AG04449 (cell line): ENCODE measurements around the gene ATP2B3.

Source experiments
- CTCF ChIA-PET: fragments of 350-600 bp; formaldehyde crosslinking; extraction: SDS; loops from one replicate; lab custom pipeline; 2021; ENCODE audit warnings: antibody characterized with exemption; lab: Yijun Ruan, JAX
- POLR2A ChIA-PET: fragments of 400-600, 350-600 bp; formaldehyde crosslinking; extraction: SDS; loops from one replicate; lab custom pipeline; 2020; ENCODE audit warnings: antibody characterized with exemption, inconsistent platforms; lab: Yijun Ruan, JAX
- DNase-seq: peaks from one replicate; pipeline ENCODE4 v3.0.0-alpha.2; 2010; ENCODE audit warnings: low read depth, low spot score
- H3K4me3 ChIP-seq: 2 replicates; pipeline ENCODE4 v1.5.1; 2011; ENCODE audit warnings: low read depth, mild to moderate bottlenecking, control low read depth, low read length
- TF ChIP-seq, protein P1 (sequence below): IDR thresholded peaks from one replicate; pipeline ENCODE4 v1.5.1; 2011; ENCODE audit warnings: mild to moderate bottlenecking, moderate library complexity, low read length, control low read depth, inconsistent platforms; ENCODE audit not compliant: insufficient read depth; ENCODE audit errors: missing control alignments

The ATP2B3 gene

DNA sequence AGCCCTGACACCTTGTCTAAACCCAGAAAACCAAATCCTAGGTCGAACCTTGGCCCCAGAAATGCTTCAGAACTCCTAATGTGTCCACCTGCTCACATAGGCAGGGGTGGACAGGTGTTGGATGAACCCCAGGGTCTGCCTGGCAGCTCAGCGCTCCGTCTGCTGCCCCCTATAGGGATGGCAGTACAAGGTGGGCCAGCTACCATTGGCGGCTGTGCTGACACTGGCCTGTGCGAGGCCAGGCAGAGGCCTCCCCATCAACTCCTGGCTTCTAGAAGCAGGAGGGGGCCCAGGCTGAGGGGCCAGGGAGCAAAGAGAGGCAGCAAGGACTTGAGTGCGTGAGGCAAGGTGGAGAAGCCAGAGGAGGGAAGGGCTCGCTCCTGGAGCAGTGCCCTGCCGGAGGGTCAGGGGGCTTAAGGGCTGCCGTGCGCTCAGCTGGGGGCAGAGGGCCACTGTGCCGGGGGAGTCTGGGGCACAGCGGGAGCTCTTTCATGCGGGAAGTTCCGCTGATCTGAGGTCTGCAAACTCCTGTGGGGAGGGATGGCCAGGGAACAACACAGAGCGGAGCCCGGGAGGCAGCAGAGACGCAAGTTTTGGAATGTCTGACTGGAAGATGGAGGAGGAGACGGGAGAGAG, 60.9 kb downstream of the ATP2B3 start:
- TF ChIP-seq, protein P1, sequence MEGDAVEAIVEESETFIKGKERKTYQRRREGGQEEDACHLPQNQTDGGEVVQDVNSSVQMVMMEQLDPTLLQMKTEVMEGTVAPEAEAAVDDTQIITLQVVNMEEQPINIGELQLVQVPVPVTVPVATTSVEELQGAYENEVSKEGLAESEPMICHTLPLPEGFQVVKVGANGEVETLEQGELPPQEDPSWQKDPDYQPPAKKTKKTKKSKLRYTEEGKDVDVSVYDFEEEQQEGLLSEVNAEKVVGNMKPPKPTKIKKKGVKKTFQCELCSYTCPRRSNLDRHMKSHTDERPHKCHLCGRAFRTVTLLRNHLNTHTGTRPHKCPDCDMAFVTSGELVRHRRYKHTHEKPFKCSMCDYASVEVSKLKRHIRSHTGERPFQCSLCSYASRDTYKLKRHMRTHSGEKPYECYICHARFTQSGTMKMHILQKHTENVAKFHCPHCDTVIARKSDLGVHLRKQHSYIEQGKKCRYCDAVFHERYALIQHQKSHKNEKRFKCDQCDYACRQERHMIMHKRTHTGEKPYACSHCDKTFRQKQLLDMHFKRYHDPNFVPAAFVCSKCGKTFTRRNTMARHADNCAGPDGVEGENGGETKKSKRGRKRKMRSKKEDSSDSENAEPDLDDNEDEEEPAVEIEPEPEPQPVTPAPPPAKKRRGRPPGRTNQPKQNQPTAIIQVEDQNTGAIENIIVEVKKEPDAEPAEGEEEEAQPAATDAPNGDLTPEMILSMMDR: no peak
- ChIA-PET CTCF (interaction anchor here (0.8 to 1.8 kb wide), 2 partner anchors 24 to 39 kb away, joined by 3 to 4 read pairs; no protein-coding TSS in a partner anchor), POLR2A (no interaction called here)
- H3K4me3 ChIP-seq: no peak overlapping the region
- DNase-seq: no peak

DNA sequence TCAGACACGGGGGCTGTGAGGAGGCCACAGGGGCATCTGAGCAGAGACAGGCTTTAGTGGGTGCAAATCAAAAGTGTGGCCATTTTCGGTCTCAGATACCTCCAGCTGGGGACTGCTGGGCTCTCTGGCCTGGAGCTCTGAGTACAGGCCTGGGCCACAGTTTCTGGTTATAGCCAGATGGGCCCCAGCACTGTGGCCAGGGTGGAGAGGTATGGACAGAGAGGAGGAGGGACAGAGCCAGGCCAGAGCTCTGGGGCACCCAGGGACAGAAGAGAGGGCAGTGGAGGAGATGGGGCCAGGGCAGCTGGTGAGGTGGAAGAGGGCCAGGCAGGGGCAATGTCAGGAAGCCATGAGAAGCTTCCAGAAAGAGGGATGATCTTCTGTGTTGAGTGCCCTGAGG, 61.4 kb downstream of the ATP2B3 start:
- POLR2A ChIA-PET: no interaction called here
- CTCF ChIA-PET: interaction anchor here (1.8 kb wide), 1 partner anchor 39 kb away, joined by 4 read pairs; no protein-coding TSS in a partner anchor

GRCh38 chrX:153580700-153581386, 63.4 kb downstream of the ATP2B3 start:
- no peak for DNase-seq
- CTCF ChIA-PET: no interaction called here
- POLR2A ChIA-PET: no interaction called here
- TF ChIP-seq, protein P1: no peak
- H3K4me3 ChIP-seq: no peak overlapping the region

More for the DNA sequence above, 61.4 kb downstream of the ATP2B3 start:
- H3K4me3 ChIP-seq: no peak overlapping the region
- TF ChIP-seq, protein P1: no peak
- no peak for DNase-seq

DNA sequence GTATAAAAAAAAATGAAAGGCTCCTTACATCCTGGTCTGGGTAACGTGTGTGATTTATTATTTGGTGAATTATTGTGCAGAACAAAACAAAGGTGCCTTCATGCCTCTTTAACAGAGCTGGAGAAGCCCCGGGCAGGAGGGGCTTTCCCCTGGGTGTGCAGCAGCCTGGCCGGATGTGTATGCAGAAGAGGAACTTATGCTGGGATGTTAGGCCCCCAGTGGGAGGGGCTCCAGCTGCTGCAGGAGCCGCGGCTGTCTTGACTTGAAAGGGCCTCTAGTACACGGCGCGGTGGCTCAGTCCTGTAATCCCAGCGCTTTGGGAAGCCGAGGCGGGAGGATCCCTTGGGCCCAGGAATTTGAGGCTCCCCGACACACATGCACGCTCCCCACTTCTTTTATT, 65.5 kb downstream of the ATP2B3 start:
- no peak for DNase-seq
- POLR2A ChIA-PET: no interaction called here
- no peak overlapping the region for H3K4me3 ChIP-seq
- TF ChIP-seq, protein P1: no peak
- CTCF ChIA-PET: interaction anchor here (0.8 kb wide), 1 partner anchor 43 kb away, joined by 3 read pairs; no protein-coding TSS in a partner anchor

- no peak overlapping the region for H3K4me3 ChIP-seq
- TF ChIP-seq, protein P1: no peak
- DNase-seq: no peak
- ChIA-PET CTCF (no interaction called here), POLR2A (no interaction called here)
Measured at GRCh38 chrX:153583433-153583832, 66.0 kb downstream of the ATP2B3 start.

- TF ChIP-seq, protein P1: no peak
- POLR2A ChIA-PET: no interaction called here
- CTCF ChIA-PET: no interaction called here
- H3K4me3 ChIP-seq: no peak overlapping the region
- no peak for DNase-seq
Measured at GRCh38 chrX:153585827-153586226, 68.4 kb downstream of the ATP2B3 start.
